GM20000 (cell line): Measurements from ENCODE around the gene PWP2.
"Not testable (repeated sequence)": the region's sequence is repeated elsewhere in the genome, so short reads cannot be mapped to it uniquely, and the experiment has no call there.

Experiments used
- DNase-seq: peaks from one replicate; pipeline ENCODE4 v3.0.0; 2012; ENCODE audit warnings: low spot score

The PWP2 gene

GRCh38 chr21:44171962-44172572, 64.9 kb downstream of the PWP2 start:
- DNase-seq = not testable (repeated sequence)

DNA sequence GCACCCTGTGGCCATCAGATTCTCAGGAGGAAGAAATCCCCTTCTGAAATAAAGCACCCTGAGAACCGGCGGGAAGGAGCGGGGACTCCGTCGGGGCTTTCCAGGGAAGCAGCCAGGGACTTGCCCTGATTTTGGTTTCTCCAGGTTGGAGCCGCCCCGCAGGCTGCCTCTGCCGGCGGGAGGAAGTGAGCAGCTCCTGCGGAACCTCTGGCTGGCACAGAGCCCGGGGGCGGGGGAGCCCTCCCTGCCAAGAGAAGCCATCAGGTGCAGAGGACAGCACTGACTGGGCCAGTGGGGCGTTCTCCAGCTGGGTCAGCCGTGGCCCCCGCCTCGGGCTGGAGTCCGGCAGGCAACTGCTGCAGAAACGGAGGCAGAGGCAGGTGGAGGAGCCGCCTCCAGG, 65.5 kb downstream of the PWP2 start:
- DNase-seq = not testable (repeated sequence)

- not testable (repeated sequence) for DNase-seq
Measured at GRCh38 chr21:44175189-44175588, 68.0 kb downstream of the PWP2 start.

- not testable (repeated sequence) for DNase-seq
Measured at GRCh38 chr21:44176127-44176526, 68.9 kb downstream of the PWP2 start.
